H1 (cell line): ENCODE measurements around the gene TDRD9. TPM values are rescaled to one million over a fixed set of nuclear protein-coding genes. Genes with fewer than 3 reads are reported as not detected.

Experiments used
- CBX8 ChIP-seq: fragments of 300-800, 300-1000 bp; sonication (generic); IDR thresholded peaks from 2 replicates; pipeline ENCODE4 v1.7.1; 2016; ENCODE audit warnings: low read depth, low read length, borderline replicate concordance
- CHD1 ChIP-seq: IDR thresholded peaks from 2 replicates; pipeline ENCODE4 v1.6.1; 2012; ENCODE audit warnings: low read depth, low read length, improper control_type of control experiment
- CHD7 ChIP-seq: fragments of 300-600 bp; sonication (generic); IDR thresholded peaks from 2 replicates; pipeline ENCODE4 v1.7.1; 2012; ENCODE audit warnings: low read length, moderate library complexity, mild to moderate bottlenecking, inconsistent platforms; ENCODE audit not compliant: insufficient replicate concordance
- CREB1 ChIP-seq: IDR thresholded peaks from 2 replicates; pipeline ENCODE4 v1.6.1; 2012; ENCODE audit warnings: inconsistent platforms
- GTF2F1 ChIP-seq: IDR thresholded peaks from 2 replicates; pipeline ENCODE4 v1.6.1; 2012; ENCODE audit warnings: low read depth, low read length, improper control_type of control experiment, borderline replicate concordance
- HDAC2 ChIP-seq, 2 experiments: fragments of 300-600 bp in 1 of 2; sonication (generic) in 1 of 2; IDR thresholded peaks; 2 replicates each; pipeline ENCODE4 v1.6.1; 2011 to 2012; ENCODE audit warnings: low read depth in 2 of 2, low read length in 2 of 2, mild to moderate bottlenecking in 2 of 2, moderate library complexity in 2 of 2, borderline replicate concordance in 1 of 2, inconsistent platforms in 1 of 2
- HDAC6 ChIP-seq: IDR thresholded peaks from one replicate; pipeline ENCODE4 v1.7.1; 2012; ENCODE audit warnings: low read depth, mild to moderate bottlenecking, inconsistent platforms, low read length, moderate library complexity
- JUND ChIP-seq: IDR thresholded peaks from 2 replicates; pipeline ENCODE4 v1.6.1; 2011; ENCODE audit warnings: mild to moderate bottlenecking, improper control_type of control experiment, low read length
- MAFK ChIP-seq: IDR thresholded peaks from 2 replicates; pipeline ENCODE4 v1.6.1; 2012; ENCODE audit warnings: low read depth, mild to moderate bottlenecking, improper control_type of control experiment, low read length
- PHF8 ChIP-seq: fragments of 200-600 bp; sonication (generic); conservative IDR thresholded peaks from 2 replicates; pipeline ENCODE4 v1.7.1; 2012; ENCODE audit warnings: low read depth, mild to moderate bottlenecking, inconsistent platforms, low read length, moderate library complexity
- POLR2AphosphoS5 ChIP-seq: IDR thresholded peaks from 2 replicates; pipeline ENCODE4 v1.6.1; 2011; ENCODE audit warnings: low read depth, low read length
- SAP30 ChIP-seq: fragments of 300-600 bp; sonication (generic); IDR thresholded peaks from 2 replicates; pipeline ENCODE4 v1.7.1; 2012; ENCODE audit warnings: low read length, moderate library complexity, mild to moderate bottlenecking, inconsistent platforms; ENCODE audit not compliant: insufficient read depth, insufficient replicate concordance
- TAF1 ChIP-seq: IDR thresholded peaks from 2 replicates; pipeline ENCODE4 v1.6.1; 2011; ENCODE audit warnings: mild to moderate bottlenecking, low read depth, low read length
- polyA plus RNA-seq, 7 experiments: library from polyadenylated mRNA; depleted of rRNA in 3 of 7; stranded (reverse) in 5 of 7; unstranded in 2 of 7; fragments of >200 nt in 5 of 7; fragments of 200-250 nt in 2 of 7; gene quantifications; 1 replicate in 5 of 7; 2 replicates in 1 of 7; 4 replicates in 1 of 7; pipeline versions ENCODE4 v1.2.1 to v1.2.3, GENCODE V29; 2011 to 2013; ENCODE audit warnings: missing spikeins in 2 of 7, mixed read lengths in 2 of 7
- total RNA-seq: library from RNA; stranded (reverse); fragmentation: NEBNext Ultra II Directional; extraction: Animal tissue kit (Norgen Biotek cat#: 25700); gene quantifications from 2 replicates; pipeline ENCODE4 v1.2.1, GENCODE V29; 2021

TDRD9 gene
- total and polyA plus RNA-seq, 2 of the 8 experiments (the other 6 are each of a cell fraction or from before 2014, with no cell fraction given) = not detected

DNA sequence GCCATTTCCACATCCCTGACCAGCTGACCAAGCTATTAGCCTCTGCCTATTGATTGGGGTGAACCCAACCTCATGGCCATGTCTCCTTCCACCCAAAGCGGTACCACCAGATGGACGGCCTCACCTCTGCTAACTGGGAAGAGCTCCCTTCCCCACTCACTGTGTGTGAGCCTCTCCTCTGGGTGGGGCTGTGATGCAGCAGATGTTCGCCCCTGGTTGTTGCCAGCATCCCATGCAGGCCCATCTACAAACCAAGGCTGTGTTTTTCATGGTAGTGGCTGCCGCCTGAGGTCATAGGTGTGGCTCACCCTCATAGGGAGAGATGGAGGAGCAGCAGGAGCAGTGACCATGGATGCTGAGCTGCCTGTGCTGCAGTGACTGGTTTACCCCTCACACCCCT lies 61.7 kb downstream of the TDRD9 start (continued):
- TF ChIP-seq CHD7 (no peak), GTF2F1 (no peak), HDAC6 (no peak), TAF1 (no peak), JUND (no peak), CBX8 (no peak), CREB1 (no peak), MAFK (no peak), SAP30 (no peak), CHD1 (no peak), POLR2AphosphoS5 (no peak), HDAC2 (IDR thresholded peaks at IDR 0.05; ENCODE audit: borderline replicate concordance in 1 of 2, low read depth in 2 of 2, low read length in 2 of 2) (no peak), PHF8 (no peak)
- TF ChIP-seq, all 59 proteins: peak for 0
